Measurements from ENCODE around the gene COL26A1. TPM values are rescaled to one million over a fixed set of nuclear protein-coding genes. Genes with fewer than 3 reads are reported as not detected.
"Not testable (repeated sequence)": the region's sequence is repeated elsewhere in the genome, so short reads cannot be mapped to it uniquely, and the experiment has no call there.

COL26A1 gene
- total RNA-seq, 3 donors from 2014 or later: not detected

GRCh38 chr7:101486433-101487104 lies 123.9 kb downstream of the COL26A1 start:
- ATAC-seq (no peak), DNase-seq (peak in 1 of 3 donors; percentile 41)
- H3K36me3 ChIP-seq (ENCODE audit: low read depth): no peaks in the 10 kb centered on the region
- H3K4me1 ChIP-seq (ENCODE audit: low read depth): no peaks in the 10 kb centered on the region
- no peak overlapping the region for H3K4me3 ChIP-seq
- H3K9me3 ChIP-seq: no peaks in the 10 kb centered on the region
- intact Hi-C loops (cut with DNase I, micrococcal nuclease): no loop called here
- no peak for TF ChIP-seq CTCF (IDR thresholded peaks at IDR 0.05)

GRCh38 chr7:101487105-101487458 lies 124.4 kb downstream of the COL26A1 start:
- intact Hi-C loops (cut with DNase I, micrococcal nuclease): no loop called here
- ATAC-seq (no peak), DNase-seq (no peak)
- no peaks in the 10 kb centered on the region for H3K4me1 ChIP-seq (ENCODE audit: low read depth)
- no peaks in the 10 kb centered on the region for H3K36me3 ChIP-seq (ENCODE audit: low read depth)
- H3K4me3 ChIP-seq: no peak overlapping the region
- H3K9me3 ChIP-seq: no peaks in the 10 kb centered on the region
- no peak for TF ChIP-seq CTCF (IDR thresholded peaks at IDR 0.05)

- DNase-seq: peak in 1 of 3 donors; percentile 2
- TF ChIP-seq CTCF (IDR thresholded peaks at IDR 0.05): no peak
- no peaks in the 10 kb centered on the region for H3K9me3 ChIP-seq
- H3K36me3 ChIP-seq (ENCODE audit: low read depth): no peaks in the 10 kb centered on the region
- no peak for ATAC-seq
- no peak overlapping the region for H3K4me3 ChIP-seq
- intact Hi-C loops (cut with DNase I, micrococcal nuclease): no loop called here
- no peaks in the 10 kb centered on the region for H3K4me1 ChIP-seq (ENCODE audit: low read depth)
Observed at GRCh38 chr7:101487753-101488152, 125.1 kb downstream of the COL26A1 start.

GRCh38 chr7:101488826-101489572 lies 126.3 kb downstream of the COL26A1 start:
- ATAC-seq (peak; percentile 94), DNase-seq (peak in 1 of 3 donors; percentile 36)
- no peaks in the 10 kb centered on the region for H3K36me3 ChIP-seq (ENCODE audit: low read depth)
- H3K4me1 ChIP-seq (ENCODE audit: low read depth): no peaks in the 10 kb centered on the region
- H3K9me3 ChIP-seq: no peaks in the 10 kb centered on the region
- intact Hi-C loops (cut with DNase I, micrococcal nuclease): no loop called here
- no peak overlapping the region for H3K4me3 ChIP-seq
- TF ChIP-seq CTCF (IDR thresholded peaks at IDR 0.05): no peak

- H3K9me3 ChIP-seq; intact Hi-C loops (cut with DNase I, micrococcal nuclease); H3K36me3 ChIP-seq (ENCODE audit: low read depth); H3K4me1 ChIP-seq (ENCODE audit: low read depth); H3K4me3 ChIP-seq; ATAC-seq; DNase-seq: not testable (repeated sequence)
Observed at GRCh38 chr7:101490439-101490838, 127.8 kb downstream of the COL26A1 start.

GRCh38 chr7:101491442-101491841 lies 128.8 kb downstream of the COL26A1 start:
- ATAC-seq; intact Hi-C loops (cut with DNase I, micrococcal nuclease); H3K9me3 ChIP-seq; H3K4me1 ChIP-seq (ENCODE audit: low read depth); DNase-seq; H3K36me3 ChIP-seq (ENCODE audit: low read depth); H3K4me3 ChIP-seq: not testable (repeated sequence)
